HFF-Myc (cell line): ENCODE results near the gene CDC42EP5.

Experiments
- DNase-seq: peaks from one replicate; pipeline ENCODE4 v3.0.0-alpha.2; 2011; ENCODE audit warnings: low read depth; ENCODE audit errors: extremely low read depth
- H3K4me3 ChIP-seq: replicated peaks from 2 replicates; pipeline ENCODE4 v1.5.1; 2011; ENCODE audit warnings: low read depth, mild to moderate bottlenecking, control low read depth, low read length
- TF ChIP-seq, protein P1 (sequence below): IDR thresholded peaks from 2 replicates; pipeline ENCODE4 v1.5.1; 2012; ENCODE audit warnings: mild to moderate bottlenecking, low read depth, low read length, control low read depth; ENCODE audit errors: missing control alignments

The CDC42EP5 gene

GRCh38 chr19:54416695-54417491 is 56.2 kb downstream of the CDC42EP5 start:
- TF ChIP-seq, protein P1, sequence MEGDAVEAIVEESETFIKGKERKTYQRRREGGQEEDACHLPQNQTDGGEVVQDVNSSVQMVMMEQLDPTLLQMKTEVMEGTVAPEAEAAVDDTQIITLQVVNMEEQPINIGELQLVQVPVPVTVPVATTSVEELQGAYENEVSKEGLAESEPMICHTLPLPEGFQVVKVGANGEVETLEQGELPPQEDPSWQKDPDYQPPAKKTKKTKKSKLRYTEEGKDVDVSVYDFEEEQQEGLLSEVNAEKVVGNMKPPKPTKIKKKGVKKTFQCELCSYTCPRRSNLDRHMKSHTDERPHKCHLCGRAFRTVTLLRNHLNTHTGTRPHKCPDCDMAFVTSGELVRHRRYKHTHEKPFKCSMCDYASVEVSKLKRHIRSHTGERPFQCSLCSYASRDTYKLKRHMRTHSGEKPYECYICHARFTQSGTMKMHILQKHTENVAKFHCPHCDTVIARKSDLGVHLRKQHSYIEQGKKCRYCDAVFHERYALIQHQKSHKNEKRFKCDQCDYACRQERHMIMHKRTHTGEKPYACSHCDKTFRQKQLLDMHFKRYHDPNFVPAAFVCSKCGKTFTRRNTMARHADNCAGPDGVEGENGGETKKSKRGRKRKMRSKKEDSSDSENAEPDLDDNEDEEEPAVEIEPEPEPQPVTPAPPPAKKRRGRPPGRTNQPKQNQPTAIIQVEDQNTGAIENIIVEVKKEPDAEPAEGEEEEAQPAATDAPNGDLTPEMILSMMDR: no peak
- H3K4me3 ChIP-seq: no peak overlapping the region
- DNase-seq: no peak

GRCh38 chr19:54415901-54416673 is 57.0 kb downstream of the CDC42EP5 start:
- TF ChIP-seq, protein P1: no peak
- no peak overlapping the region for H3K4me3 ChIP-seq
- no peak for DNase-seq

DNA sequence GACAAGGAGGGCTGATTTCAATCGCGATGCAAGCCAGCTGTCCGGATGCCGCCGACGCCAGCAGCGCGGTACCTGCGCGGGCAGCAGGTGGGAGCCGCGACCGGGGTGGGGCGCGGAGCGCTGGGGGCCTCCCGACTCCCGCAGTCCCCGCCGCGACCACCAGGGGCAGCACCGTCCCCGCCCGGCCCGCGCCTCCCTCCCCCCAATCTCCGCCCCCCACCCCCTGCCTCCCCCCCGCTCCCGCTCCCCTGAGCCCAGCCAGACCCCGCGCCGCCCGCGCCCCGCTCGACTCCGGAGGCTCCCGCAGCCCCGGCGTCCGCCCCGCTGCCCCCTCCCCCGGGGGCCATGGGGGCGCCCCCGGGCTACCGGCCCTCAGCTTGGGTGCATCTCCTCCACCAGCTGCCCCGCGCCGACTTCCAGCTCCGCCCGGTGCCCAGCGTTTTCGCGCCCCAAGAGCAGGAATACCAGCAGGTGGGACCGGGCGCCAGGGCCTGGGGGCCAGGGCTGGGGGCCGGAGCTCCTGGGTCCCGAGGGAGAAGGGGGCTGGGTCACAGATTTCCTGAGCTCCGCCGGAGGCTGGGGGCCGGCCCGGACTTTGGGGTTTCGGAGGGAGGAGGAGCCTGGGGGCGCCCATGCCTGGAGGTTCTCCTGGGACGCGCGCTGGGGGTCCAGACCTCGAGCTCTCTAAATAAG is 57.7 kb downstream of the CDC42EP5 start, which contains the start of gene TTYH1:
TSS of gene TTYH1 (plus strand) at position 257 of the 693 bp plus-strand sequence. CDS start at position 346, 89 bp downstream.
- DNase-seq: no peak

More for the DNA sequence above, 57.7 kb downstream of the CDC42EP5 start, which contains the start of gene TTYH1:
- TF ChIP-seq, protein P1: no peak
- no peak within 1 kb of the TSS for H3K4me3 ChIP-seq
